ENCODE measurements around the gene ACCSL.
A peak's percentile ranks its signal among the peaks of the same experiment; 100 is the strongest.

Gene ACCSL

GRCh38 chr11:44065841-44066731 lies 18.3 kb downstream of the ACCSL start, which contains the start of gene ACCS:
Gene ACCS (plus strand): TSS chr11:44066270. CDS start chr11:44067628, 1,358 bp downstream.
- H3K27me3 Mint-ChIP-seq = no peaks in the 10 kb centered on the region

GRCh38 chr11:44066732-44067141 lies 19.0 kb downstream of the ACCSL start:
- Mint-ChIP-seq H3K36me3 (peaks cover 4% of the 10 kb centered on the region), H3K27me3 (no peaks in the 10 kb centered on the region), H3K9me3 (ENCODE audit: low read depth) (no peaks in the 10 kb centered on the region), H3K27ac (peak overlapping the region; percentile 84), H3K4me1 (ENCODE audit: low read depth) (peaks cover 30% of the 10 kb centered on the region), H3K4me3 (peak overlapping the region; percentile 89)

More at GRCh38 chr11:44065841-44066731, 18.3 kb downstream of the ACCSL start, which contains the start of gene ACCS:
- Mint-ChIP-seq H3K4me1 (ENCODE audit: low read depth) (peaks cover 30% of the 10 kb centered on the region), H3K4me3 (peak within 1 kb of the TSS; percentile 89), H3K27ac (peak within 1 kb of the TSS; percentile 84), H3K9me3 (ENCODE audit: low read depth) (no peaks in the 10 kb centered on the region), H3K36me3 (peaks cover 4% of the 10 kb centered on the region)

- no peaks in the 10 kb centered on the region for H3K27me3 Mint-ChIP-seq
- H3K36me3 Mint-ChIP-seq = peaks cover 4% of the 10 kb centered on the region
- peaks cover 30% of the 10 kb centered on the region for H3K4me1 Mint-ChIP-seq (ENCODE audit: low read depth)
- H3K9me3 Mint-ChIP-seq (ENCODE audit: low read depth) = no peaks in the 10 kb centered on the region
- H3K27ac Mint-ChIP-seq = no peak overlapping the region
- H3K4me3 Mint-ChIP-seq = peak overlapping the region; percentile 89
These were observed 19.5 kb downstream of the ACCSL start for GRCh38 chr11:44067266-44067665.

DNA sequence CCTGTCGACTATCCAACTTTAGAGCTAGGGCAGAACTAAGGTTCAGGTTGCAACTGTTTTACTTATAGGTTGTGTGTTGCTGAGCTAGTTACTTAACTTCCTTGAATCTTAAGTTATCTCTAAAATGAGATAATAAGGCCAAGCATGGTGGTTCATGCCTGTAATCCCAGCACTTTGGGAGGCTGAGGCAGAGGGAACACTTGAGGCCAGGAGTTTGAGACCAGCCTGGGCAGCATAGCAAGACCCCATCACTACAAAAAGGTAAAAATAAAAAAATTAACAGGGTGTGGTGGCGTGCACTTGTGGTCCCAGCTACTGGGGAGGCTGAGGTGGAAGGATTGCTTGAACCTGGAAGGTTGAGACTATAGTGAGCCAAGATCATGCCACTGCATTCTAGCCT lies 20.4 kb downstream of the ACCSL start:
- no peak overlapping the region for H3K27ac Mint-ChIP-seq
- H3K4me1 Mint-ChIP-seq (ENCODE audit: low read depth) = peaks cover 30% of the 10 kb centered on the region
- H3K9me3 Mint-ChIP-seq (ENCODE audit: low read depth) = no peaks in the 10 kb centered on the region
- no peak overlapping the region for H3K4me3 Mint-ChIP-seq
- no peaks in the 10 kb centered on the region for H3K27me3 Mint-ChIP-seq
- H3K36me3 Mint-ChIP-seq = peaks cover 4% of the 10 kb centered on the region

DNA sequence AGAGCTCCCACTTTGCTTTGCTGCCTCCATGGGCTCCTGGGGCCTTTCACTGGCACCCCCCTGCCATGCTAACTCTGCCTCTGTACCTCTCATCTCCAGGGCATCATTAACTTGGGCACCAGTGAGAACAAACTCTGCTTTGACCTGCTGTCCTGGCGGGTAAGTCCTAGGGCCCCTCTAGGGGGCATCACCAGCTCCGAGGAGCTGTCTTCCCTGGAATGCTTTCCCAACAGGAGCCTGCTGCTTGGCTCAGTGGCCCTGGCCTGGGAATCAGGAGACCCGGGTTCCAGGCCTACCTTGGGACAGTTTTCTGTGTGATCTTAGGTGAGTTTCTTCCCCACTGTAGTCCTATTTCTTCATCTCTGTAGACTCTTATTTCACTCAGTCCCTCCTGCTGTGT lies 23.4 kb downstream of the ACCSL start:
- H3K9me3 Mint-ChIP-seq (ENCODE audit: low read depth) = no peaks in the 10 kb centered on the region
- H3K27ac Mint-ChIP-seq = no peak overlapping the region
- peaks cover 19% of the 10 kb centered on the region for H3K4me1 Mint-ChIP-seq (ENCODE audit: low read depth)
- H3K27me3 Mint-ChIP-seq = no peaks in the 10 kb centered on the region
- no peak overlapping the region for H3K4me3 Mint-ChIP-seq
- peaks cover 6% of the 10 kb centered on the region for H3K36me3 Mint-ChIP-seq

DNA sequence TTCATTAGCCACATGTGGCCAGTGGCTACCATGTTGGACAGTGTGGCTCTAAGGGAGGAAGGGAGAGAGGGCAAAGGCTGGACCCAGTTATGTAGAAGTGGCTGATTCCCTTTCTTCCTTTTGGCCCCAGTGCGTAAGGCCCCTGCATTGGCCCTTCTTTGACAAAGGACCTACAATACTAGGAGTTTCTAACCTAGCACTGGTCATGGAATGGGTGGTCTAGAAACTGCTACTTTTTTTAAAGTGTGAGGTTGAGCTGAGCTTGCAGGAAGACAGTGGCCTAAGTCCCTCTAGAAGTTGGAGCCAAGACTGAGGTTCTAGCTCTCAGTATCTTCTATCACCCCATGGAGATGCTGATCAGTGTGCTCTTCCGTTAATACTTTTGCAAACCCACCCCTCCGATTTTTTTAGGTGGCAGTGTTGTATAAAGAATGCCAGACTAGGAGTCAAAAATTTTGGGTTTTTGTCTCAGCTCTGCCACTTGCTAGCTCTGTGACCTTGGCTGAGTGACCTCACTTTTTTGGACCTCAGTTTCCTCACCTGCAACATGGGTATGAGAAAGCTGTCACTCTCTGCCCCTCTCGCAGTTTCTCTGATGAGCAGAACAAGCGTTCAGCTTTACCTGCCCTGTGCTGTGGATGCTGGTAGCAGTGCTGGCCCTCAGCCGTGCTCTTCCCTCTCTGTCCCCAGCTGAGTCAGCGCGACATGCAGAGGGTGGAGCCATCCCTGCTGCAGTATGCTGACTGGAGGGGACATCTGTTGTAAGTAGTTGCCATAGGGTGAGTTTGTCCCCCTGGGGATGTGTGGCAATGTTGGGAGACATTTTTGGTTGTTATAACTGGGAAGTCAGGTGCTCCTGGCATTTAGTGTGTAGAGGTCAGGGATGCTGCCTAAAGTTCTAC lies 25.2 kb downstream of the ACCSL start:
- H3K4me1 Mint-ChIP-seq (ENCODE audit: low read depth) = peaks cover 7% of the 10 kb centered on the region
- no peaks in the 10 kb centered on the region for H3K27me3 Mint-ChIP-seq
- H3K4me3 Mint-ChIP-seq = no peak overlapping the region
- no peaks in the 10 kb centered on the region for H3K9me3 Mint-ChIP-seq (ENCODE audit: low read depth)
- peaks cover 9% of the 10 kb centered on the region for H3K36me3 Mint-ChIP-seq
- H3K27ac Mint-ChIP-seq = no peak overlapping the region

- Mint-ChIP-seq H3K4me1 (ENCODE audit: low read depth) (no peaks in the 10 kb centered on the region), H3K27ac (no peak overlapping the region), H3K36me3 (peaks cover 8% of the 10 kb centered on the region), H3K9me3 (ENCODE audit: low read depth) (no peaks in the 10 kb centered on the region), H3K27me3 (no peaks in the 10 kb centered on the region), H3K4me3 (no peak overlapping the region)
These were observed 31.0 kb downstream of the ACCSL start for GRCh38 chr11:44078794-44079193.

GRCh38 chr11:44079376-44079775 lies 31.6 kb downstream of the ACCSL start:
- H3K4me1 Mint-ChIP-seq (ENCODE audit: low read depth) = no peaks in the 10 kb centered on the region
- no peaks in the 10 kb centered on the region for H3K27me3 Mint-ChIP-seq
- no peaks in the 10 kb centered on the region for H3K9me3 Mint-ChIP-seq (ENCODE audit: low read depth)
- H3K27ac Mint-ChIP-seq = no peak overlapping the region
- no peak overlapping the region for H3K4me3 Mint-ChIP-seq
- peaks cover 12% of the 10 kb centered on the region for H3K36me3 Mint-ChIP-seq

DNA sequence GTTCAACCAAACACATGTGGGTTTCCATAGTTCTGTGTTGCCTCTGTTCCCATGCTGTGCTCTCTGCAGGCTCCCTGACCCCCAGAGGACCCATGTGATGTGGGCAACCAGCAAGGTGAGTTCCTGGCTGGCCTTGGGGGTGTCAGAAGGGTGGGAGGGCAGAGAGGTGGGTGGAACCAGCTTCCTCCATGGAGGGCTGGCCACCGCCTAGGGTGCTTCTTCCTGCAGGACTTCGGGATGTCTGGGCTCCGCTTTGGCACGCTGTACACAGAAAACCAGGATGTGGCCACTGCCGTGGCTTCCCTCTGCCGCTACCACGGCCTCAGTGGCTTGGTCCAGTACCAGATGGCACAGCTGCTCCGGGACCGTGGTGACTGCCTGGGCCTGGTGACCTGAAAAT lies 33.2 kb downstream of the ACCSL start:
- no peak overlapping the region for H3K27ac Mint-ChIP-seq
- no peaks in the 10 kb centered on the region for H3K27me3 Mint-ChIP-seq
- H3K4me3 Mint-ChIP-seq = no peak overlapping the region
- H3K36me3 Mint-ChIP-seq = peaks cover 15% of the 10 kb centered on the region
- peaks cover 5% of the 10 kb centered on the region for H3K9me3 Mint-ChIP-seq (ENCODE audit: low read depth)
- no peaks in the 10 kb centered on the region for H3K4me1 Mint-ChIP-seq (ENCODE audit: low read depth)

GRCh38 chr11:44082645-44083044 lies 34.9 kb downstream of the ACCSL start:
- Mint-ChIP-seq H3K27ac (no peak overlapping the region), H3K4me1 (ENCODE audit: low read depth) (no peaks in the 10 kb centered on the region), H3K36me3 (peaks cover 16% of the 10 kb centered on the region), H3K27me3 (no peaks in the 10 kb centered on the region), H3K4me3 (no peak overlapping the region), H3K9me3 (ENCODE audit: low read depth) (peaks cover 8% of the 10 kb centered on the region)

GRCh38 chr11:44083433-44083832 lies 35.7 kb downstream of the ACCSL start:
- H3K36me3 Mint-ChIP-seq = peaks cover 17% of the 10 kb centered on the region
- peaks cover 8% of the 10 kb centered on the region for H3K9me3 Mint-ChIP-seq (ENCODE audit: low read depth)
- H3K27me3 Mint-ChIP-seq = no peaks in the 10 kb centered on the region
- no peaks in the 10 kb centered on the region for H3K4me1 Mint-ChIP-seq (ENCODE audit: low read depth)
- no peak overlapping the region for H3K4me3 Mint-ChIP-seq
- H3K27ac Mint-ChIP-seq = no peak overlapping the region

DNA sequence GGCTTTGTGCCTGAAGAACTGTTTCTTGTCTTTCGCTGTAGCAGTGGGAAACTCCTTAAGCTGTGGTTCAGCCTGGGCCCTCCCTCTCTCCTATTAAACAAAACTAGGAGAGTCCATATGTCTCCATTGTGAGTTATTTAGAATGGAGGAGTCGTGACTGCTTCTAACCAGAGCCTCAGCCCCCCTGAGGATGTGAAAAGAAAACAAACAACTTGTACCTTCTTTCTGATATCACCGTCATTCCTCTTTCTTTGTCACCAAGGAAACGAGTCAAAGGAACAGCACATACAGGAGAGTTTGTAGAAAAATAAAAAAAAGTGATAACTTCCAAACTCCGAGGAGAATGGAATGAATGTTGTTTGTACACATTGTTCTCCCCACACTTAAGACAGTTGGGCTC lies 36.1 kb downstream of the ACCSL start:
- Mint-ChIP-seq H3K9me3 (ENCODE audit: low read depth) (peaks cover 8% of the 10 kb centered on the region), H3K27ac (no peak overlapping the region), H3K27me3 (no peaks in the 10 kb centered on the region), H3K4me1 (ENCODE audit: low read depth) (no peaks in the 10 kb centered on the region), H3K4me3 (no peak overlapping the region), H3K36me3 (peaks cover 18% of the 10 kb centered on the region)

DNA sequence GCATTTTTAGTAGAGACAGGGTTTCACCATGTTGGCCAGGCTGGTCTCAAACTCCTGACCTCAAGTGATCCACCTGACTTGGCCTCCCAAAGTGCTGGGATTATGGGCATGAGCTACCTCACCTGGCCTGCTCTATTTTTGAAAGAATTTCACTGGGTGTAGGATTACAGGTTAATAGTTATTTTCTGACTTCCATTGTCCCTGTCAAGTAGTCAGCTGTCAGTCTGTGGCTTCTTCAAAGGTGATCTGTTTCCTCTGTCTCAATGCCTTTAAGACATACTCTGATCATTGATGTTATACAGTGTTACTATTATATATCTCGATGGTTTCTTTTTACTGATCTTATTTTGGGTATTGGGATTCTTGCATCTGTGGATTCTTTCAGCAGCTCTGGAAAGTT lies 37.5 kb downstream of the ACCSL start:
- peaks cover 17% of the 10 kb centered on the region for H3K36me3 Mint-ChIP-seq
- peaks cover 8% of the 10 kb centered on the region for H3K9me3 Mint-ChIP-seq (ENCODE audit: low read depth)
- H3K27me3 Mint-ChIP-seq = no peaks in the 10 kb centered on the region
- no peaks in the 10 kb centered on the region for H3K4me1 Mint-ChIP-seq (ENCODE audit: low read depth)
- no peak overlapping the region for H3K27ac Mint-ChIP-seq
- no peak overlapping the region for H3K4me3 Mint-ChIP-seq

DNA sequence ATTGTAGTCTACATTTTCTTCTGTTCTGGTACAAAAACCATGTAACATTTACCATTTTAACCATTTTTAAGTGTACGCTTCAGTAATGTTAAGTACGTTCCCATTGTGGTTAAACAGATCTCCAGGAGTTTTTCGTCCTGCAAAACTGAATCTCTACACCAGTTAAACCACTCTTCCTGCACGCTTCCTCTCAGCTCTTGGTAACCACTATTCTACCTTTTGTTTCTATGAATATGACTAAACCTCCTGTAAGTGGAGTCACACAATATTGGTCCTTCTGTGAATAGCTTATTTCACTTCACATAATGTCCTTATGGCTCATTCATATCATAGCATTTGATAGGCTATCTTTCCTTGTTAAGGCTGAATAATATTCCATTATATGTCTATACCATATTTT lies 40.6 kb downstream of the ACCSL start:
- peaks cover 16% of the 10 kb centered on the region for H3K36me3 Mint-ChIP-seq
- no peaks in the 10 kb centered on the region for H3K4me1 Mint-ChIP-seq (ENCODE audit: low read depth)
- H3K27ac Mint-ChIP-seq = no peak overlapping the region
- H3K27me3 Mint-ChIP-seq = no peaks in the 10 kb centered on the region
- no peak overlapping the region for H3K4me3 Mint-ChIP-seq
- H3K9me3 Mint-ChIP-seq (ENCODE audit: low read depth) = peaks cover 8% of the 10 kb centered on the region

- H3K27ac Mint-ChIP-seq = no peak overlapping the region
- no peak overlapping the region for H3K4me3 Mint-ChIP-seq
- peaks cover under 1% of the 10 kb centered on the region for H3K4me1 Mint-ChIP-seq (ENCODE audit: low read depth)
- H3K36me3 Mint-ChIP-seq = peaks cover 15% of the 10 kb centered on the region
- peaks cover 8% of the 10 kb centered on the region for H3K9me3 Mint-ChIP-seq (ENCODE audit: low read depth)
- no peaks in the 10 kb centered on the region for H3K27me3 Mint-ChIP-seq
These were observed 41.1 kb downstream of the ACCSL start for GRCh38 chr11:44088871-44089270.
